NCI-H1048 (cell line): ENCODE results near the gene KIR3DL3.
"Not testable (repeated sequence)": the region's sequence is repeated elsewhere in the genome, so short reads cannot be mapped to it uniquely, and the experiment has no call there.

ENCODE experiments used
- DNase-seq: peaks from one replicate; lab custom pipeline; 2025; lab: John Stamatoyannopoulos, UW

The KIR3DL3 gene

DNA sequence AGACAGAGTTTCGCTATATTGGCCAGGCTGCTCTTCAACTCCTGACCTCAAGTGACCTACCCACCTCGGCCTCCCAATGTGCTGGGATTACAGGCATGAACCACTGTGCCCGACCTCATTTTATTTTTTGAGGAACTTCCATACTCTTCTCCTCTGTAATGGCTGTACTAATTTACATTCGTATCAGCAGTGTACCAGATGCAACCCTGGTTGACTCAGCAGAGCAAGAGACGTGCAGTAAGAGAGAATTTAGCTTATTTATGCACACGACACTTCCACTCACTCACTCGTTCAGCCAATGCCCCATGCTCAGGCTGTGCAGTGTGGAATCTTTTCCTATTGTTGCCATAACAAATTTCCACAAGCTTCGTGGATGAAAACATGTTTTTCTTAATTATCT lies 6.9 kb downstream of the KIR3DL3 start:
- no peak for DNase-seq

DNA sequence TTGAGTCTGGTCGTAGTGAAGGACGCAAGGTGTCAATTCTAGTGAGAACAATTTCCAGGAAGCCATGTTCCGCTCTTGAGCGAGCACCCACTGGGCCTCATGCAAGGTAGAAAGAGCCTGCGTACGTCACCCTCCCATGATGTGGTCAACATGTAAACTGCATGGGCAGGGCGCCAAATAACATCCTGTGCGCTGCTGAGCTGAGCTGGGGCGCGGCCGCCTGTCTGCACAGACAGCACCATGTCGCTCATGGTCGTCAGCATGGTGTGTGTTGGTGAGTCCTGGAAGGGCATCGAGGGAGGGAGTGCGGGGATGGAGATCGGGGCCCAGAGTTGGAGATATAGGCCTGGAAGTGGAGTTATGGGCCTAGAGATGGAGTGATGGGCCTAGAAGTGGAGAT lies 14.1 kb downstream of the KIR3DL3 start, which contains the start of gene KIR2DL3:
KIR2DL3 (plus strand) TSS at position 208 of the 400 bp plus-strand sequence; CDS start at position 241, 33 bp downstream.
- not testable (repeated sequence) for DNase-seq

DNA sequence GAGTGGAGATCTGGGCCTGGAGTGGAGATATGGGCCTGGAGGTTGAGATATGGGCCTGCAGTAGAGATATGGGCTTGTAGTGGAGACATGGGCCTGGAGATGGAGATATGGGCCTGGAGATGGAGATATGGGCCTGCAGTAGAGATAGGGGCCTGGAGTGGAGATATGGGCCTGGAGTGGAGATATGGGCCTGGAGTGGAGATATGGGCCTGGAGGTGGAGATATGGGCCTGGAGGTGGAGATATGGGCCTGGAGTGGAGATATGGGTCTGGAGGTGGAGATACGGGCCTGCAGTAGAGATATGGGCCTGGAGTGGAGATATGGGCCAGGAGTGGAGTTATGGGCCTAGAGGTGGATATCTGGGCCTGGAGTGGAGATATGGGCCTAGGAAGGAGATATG lies 14.5 kb downstream of the KIR3DL3 start:
- no peak for DNase-seq

DNA sequence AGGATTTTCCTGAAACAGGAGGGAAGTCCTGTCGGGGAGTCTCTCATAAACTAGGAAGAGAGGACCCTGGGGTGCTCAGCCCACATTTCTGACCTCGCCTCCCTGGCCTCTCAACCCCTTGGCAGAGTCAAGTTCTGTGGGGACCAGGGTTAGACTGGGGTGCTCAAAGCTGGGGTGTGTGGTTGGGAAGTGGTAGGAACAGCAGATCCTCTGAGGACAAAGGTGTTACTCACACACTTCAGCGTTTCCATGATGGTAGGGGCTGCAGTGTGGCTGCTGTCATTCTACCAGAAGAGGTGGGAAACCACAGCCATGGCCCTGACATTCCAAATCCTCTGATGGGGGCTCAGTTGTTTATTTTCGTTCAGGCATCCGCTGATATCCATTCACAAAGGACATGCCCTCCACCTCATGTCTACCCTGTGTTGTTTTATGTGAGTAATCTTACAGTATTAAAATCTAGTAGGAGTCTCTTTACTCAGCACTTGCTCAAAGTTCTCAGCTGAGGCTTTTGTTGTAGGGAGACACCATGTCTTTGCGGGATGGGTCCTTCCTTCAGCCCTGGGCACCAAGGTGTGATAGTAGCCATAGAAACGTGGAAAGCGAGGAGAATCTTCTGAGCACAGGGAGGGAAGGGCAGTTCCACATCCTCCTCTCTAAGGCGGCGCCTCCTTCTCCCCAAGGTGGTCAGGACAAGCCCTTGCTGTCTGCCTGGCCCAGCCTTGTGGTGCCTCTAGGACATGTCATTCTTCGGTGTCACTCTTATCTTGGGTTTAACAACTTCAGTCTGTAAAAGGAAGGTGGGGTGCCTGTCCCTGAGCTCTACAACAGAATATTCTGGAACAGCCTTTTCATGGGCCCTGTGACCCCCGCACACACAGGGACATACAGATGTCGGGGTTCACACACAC lies 15.6 kb downstream of the KIR3DL3 start:
- no peak for DNase-seq

DNA sequence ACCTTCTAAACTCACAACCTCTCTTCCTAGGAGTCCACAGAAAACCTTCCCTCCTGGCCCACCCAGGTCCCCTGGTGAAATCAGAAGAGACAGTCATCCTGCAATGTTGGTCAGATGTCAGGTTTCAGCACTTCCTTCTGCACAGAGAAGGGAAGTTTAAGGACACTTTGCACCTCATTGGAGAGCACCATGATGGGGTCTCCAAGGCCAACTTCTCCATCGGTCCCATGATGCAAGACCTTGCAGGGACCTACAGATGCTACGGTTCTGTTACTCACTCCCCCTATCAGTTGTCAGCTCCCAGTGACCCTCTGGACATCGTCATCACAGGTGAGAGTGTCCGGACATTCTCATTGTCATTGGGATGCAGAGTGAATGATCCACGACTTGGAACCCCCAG lies 17.7 kb downstream of the KIR3DL3 start:
- DNase-seq, result not testable (repeated sequence)

DNA sequence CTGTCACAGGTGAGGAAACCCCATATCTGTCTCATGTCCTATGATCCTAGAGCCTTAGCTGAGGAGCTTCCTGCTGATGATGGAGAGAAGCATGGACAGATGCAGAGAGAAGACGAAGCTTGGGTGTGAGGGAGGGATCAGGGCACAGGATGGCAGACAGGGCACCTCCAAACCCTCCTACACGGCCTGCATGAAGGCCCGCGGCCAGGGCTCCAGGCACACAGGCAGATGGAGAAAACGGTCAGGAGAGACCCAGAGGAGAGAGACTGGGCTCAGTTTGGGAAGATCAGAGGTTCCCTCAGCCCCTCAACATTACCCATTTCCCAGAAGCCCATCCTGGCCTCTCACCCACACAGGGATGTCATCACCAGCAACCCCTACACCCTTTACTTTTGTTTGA lies 19.8 kb downstream of the KIR3DL3 start:
- not testable (repeated sequence) for DNase-seq

DNA sequence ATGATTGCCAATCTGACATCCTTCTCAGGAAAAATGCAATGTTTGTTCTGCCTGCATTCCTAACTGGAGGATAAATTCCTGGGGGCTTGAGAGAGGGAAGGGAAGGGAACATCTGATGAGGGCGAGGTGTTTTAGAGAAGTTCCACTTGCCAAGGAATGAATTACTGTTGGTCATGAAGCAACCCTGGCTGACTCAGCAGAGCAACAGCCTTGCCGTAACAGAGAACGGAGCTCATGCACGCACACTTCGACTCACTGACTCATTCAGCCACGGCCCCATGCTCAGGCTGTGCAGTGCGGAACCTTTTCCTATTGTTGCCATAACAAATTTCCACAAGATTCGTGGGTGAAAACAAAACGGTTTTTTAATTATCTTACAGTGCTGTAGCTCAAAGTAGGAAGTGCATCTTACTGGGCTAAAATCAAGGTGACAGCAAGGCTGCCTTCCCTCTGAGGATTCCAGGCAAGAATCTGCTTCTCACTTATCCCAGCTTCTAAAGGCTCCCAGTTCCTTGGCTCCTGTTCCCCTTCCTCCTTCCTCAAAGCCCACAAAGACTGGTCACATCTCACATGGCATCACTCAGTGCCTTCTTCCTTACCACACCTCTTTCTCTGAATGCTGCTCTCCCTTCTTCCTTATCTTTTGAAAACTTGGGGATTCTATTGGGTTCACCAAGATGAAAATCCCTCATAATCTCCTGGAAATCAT lies 23.5 kb downstream of the KIR3DL3 start:
- not testable (repeated sequence) for DNase-seq

DNA sequence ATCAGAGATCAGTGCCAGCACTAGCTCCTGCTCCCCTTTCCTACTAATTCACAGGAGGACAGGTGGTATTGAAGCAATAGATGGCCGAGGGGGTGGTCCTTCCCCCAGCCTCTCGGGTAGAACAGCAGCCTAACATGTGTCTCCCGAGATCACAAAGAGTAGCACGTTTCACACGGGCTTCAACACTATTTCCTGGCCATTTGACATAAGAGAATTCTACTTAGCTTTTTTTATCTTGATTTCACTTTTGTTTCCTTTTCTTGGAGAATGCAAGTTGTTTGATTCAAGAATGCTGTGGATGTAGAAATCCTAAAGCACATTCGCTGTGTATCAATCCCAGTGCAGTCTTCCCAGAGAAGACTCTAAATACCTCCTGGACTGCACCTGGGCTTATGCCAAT lies 26.0 kb downstream of the KIR3DL3 start:
- DNase-seq, result not testable (repeated sequence)

DNA sequence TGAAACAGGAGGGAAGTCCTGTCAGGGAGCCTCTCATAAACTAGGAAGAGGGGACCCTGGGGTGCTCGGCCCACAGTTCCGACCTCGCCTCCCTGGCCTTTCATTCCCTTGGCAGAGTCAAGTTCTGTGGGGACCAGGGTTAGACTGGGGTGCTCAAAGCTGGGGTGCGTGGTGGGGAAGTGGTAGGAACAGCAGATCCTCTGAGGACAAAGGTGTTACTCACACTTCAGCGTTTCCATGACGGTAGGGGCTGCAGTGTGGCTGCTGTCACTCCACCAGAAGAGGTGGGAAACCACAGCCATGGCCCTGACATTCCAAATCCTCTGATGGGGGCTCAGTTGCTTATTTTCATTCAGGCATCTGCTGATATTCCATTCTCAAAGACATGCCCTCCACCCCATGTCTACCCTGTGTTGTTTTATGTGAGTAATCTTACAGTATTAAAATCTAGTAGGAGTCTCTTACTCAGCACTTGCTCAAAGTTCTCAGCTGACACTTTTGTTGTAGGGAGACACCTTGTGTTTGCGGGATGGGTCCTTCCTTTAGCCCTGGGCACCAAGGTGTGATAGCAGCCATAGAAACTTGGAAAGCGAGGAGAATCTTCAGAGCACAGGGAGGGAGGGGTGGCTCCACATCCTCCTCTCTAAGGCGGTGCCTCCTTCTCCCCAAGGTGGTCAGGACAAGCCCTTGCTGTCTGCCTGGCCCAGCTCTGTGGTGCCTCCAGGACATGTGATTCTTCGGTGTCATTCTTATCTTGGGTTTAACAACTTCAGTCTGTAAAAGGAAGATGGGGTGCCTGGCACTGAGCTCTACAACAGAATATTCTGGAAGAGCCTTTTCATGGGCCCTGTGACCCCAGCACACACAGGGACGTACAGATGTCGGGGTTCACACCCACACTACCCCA lies 32.2 kb downstream of the KIR3DL3 start:
- not testable (repeated sequence) for DNase-seq

DNA sequence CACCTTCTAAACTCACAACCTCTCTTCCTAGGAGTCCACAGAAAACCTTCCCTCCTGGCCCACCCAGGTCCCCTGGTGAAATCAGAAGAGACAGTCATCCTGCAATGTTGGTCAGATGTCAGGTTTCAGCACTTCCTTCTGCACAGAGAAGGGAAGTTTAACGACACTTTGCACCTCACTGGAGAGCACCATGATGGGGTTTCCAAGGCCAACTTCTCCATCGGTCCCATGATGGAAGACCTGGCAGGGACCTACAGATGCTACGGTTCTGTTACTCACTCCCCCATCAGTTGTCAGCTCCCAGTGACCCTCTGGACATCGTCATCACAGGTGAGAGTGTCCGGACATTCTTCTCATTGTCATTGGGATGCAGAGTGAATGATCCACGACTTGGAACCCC lies 34.3 kb downstream of the KIR3DL3 start:
- DNase-seq, result not testable (repeated sequence)

DNA sequence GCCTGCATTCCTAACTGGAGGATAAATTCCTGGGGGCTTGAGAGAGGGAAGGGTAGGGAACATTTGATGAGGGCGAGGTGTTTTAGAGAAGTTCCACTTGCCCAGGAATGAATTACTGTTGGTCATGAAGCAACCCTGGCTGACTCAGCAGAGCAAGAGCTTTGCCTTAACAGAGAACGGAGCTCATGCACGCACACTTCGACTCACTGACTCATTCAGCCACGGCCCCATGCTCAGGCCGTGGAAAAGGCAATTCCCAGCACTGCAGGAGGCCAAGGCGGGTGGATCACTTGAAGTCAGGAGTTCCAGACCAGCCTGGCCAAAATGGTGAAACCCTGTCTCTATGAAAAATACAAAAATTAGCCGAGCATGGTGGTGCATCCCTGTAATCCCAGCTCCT lies 40.0 kb downstream of the KIR3DL3 start:
- not testable (repeated sequence) for DNase-seq

DNA sequence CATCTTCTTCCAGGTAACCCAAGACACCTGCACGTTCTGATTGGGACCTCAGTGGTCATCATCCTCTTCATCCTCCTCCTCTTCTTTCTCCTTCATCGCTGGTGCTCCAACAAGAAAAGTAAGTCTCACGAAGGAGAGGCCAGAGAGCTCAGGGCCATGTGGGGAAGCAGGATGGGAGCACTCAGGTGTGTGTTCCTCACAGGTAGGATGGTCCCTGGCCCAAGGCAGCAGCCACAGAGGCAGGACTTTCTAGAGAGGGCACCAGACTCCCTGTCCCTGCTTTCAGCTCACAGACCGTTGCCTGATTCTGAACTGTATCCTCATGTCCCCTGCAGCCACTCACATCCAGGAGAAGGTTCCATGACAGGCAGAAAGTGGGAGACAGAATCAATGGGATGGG lies 42.2 kb downstream of the KIR3DL3 start:
- not testable (repeated sequence) for DNase-seq

DNA sequence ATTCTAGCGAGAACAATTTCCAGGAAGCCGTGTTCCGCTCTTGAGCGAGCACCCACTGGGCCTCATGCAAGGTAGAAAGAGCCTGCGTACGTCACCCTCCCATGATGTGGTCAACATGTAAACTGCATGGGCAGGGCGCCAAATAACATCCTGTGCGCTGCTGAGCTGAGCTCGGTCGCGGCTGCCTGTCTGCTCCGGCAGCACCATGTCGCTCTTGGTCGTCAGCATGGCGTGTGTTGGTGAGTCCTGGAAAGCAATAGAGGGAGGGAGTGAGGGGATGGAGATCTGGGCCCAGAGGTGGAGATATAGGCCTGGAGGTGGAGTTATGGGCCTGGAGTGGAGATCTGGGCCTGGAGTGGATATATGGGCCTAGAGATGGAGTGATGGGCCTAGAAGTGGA lies 45.4 kb downstream of the KIR3DL3 start, which contains the start of gene KIR2DL1:
KIR2DL1 (plus strand) TSS at position 148 of the 400 bp plus-strand sequence; CDS start at position 206, 58 bp downstream.
- DNase-seq, result not testable (repeated sequence)

DNA sequence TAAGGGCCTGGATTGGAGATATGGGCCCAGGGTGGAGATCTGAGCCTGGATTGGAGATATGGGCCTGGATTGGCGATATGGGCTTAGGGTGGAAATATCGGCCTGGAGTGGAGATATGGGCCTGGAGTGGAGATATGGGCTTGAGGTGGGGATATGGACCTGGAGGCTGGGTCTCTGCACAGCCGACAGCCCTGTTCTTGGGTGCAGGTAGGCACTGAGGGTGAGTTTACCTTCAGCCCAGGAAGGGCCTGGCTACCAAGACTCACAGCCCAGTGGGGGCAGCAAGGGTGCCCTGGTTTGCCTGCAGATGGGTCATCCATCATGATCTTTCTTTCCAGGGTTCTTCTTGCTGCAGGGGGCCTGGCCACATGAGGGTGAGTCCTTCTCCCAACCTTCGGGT lies 46.3 kb downstream of the KIR3DL3 start:
- not testable (repeated sequence) for DNase-seq

DNA sequence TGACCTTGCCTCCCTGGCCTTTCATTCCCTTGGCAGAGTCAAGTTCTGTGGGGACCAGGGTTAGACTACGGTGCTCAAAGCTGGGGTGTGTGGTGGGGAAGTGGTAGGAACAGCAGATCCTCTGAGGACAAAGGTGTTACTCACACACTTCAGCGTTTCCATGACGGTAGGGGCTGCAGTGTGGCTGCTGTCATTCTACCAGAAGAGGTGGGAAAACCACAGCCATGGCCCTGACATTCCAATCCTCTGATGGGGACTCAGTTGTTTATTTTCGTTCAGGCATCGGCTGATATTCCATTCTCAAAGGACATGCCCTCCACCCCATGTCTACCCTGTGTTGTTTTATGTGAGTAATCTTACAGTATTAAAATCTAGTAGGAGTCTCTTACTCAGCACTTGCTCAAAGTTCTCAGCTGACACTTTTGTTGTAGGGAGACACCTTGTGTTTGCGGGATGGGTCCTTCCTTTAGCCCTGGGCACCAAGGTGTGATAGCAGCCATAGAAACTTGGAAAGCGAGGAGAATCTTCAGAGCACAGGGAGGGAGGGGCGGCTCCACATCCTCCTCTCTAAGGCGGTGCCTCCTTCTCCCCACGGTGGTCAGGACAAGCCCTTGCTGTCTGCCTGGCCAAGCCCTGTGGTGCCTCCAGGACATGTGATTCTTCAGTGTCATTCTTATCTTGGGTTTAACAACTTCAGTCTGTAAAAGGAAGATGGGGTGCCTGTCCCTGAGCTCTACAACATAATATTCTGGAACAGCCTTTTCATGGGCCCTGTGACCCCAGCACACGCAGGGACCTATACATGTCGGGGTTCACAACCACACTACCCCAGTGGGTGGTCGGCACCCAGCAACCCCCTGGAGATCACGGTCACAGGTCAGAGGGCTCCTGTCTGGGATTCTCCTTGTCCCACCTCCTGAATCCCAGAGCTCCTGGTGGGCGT lies 47.0 kb downstream of the KIR3DL3 start:
- not testable (repeated sequence) for DNase-seq

DNA sequence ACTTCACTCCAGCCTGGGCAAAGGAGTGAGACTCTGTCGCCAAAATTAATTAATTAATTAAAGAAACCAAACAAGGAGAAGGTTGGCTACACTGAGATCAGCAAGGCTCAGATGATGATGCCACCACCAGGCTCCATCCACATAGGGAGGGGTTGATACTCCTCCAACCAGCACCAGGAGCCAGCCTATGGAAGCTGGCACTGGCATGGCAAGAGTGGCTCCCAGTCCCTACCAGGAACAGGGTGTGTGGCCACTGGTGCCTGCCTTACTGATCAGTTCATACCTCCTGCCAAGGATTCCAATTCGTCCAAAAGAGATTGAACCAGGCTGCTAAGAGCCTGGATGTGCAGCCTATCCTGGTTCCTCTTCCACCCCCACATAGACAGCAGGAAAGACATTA lies 48.4 kb downstream of the KIR3DL3 start:
- not testable (repeated sequence) for DNase-seq

DNA sequence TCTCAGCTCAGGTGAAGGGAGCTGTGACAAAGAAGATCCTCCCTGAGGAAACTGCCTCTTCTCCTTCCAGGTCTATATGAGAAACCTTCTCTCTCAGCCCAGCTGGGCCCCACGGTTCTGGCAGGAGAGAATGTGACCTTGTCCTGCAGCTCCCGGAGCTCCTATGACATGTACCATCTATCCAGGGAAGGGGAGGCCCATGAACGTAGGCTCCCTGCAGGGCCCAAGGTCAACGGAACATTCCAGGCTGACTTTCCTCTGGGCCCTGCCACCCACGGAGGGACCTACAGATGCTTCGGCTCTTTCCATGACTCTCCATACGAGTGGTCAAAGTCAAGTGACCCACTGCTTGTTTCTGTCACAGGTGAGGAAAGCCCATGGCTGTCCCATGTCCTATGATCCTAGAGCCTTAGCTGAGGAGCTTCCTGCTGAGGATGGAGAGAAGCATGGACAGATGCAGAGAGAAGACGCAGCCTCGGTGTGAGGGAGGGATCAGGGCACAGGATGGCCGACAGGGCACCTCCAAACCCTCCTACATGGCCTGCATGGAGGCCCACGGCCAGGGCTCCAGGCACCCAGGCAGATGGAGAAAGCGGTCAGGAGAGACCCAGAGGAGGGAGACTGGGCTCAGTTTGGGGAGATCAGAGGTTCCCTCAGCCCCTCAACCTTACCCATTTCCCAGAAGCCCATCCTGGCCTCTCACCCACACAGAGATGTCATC lies 51.0 kb downstream of the KIR3DL3 start:
- not testable (repeated sequence) for DNase-seq

DNA sequence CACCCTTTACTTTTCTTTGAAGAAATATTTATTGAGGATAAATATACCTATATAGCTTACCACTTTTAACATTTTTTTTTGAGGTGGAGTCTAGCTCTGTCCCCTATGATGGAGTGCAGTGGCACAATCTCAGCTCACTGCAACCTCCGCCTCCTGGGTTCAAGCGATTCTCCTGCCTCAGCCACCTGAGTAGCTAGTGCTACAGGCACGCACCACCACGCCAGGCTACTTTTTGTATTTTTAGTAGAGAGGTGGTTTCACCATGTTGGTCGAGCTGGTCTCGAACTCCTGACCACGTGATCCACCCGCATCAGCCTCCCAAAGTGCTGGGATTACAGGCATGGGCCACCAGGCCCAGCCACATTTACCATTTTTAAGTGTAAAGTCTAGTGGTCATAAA lies 51.6 kb downstream of the KIR3DL3 start:
- DNase-seq, result not testable (repeated sequence)

DNA sequence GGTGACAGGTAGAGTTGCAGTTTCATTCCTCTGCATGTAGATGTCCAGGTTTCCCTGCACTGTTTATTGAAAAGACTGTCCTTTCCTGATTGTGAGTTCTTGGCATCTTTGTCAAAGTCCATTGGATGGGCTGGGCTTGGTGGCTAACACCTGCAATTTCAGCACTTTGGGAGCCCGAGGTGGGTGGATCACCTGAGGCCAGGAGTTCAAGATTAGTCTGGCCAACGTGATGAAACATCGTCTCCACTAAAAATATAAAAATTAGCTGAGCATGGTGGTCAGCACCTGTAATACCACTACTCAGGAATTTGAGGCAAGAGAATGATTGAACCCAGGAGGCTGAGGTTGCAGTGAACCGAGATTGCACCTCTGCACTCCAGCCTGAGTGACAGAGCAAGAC lies 53.6 kb downstream of the KIR3DL3 start:
- not testable (repeated sequence) for DNase-seq

DNA sequence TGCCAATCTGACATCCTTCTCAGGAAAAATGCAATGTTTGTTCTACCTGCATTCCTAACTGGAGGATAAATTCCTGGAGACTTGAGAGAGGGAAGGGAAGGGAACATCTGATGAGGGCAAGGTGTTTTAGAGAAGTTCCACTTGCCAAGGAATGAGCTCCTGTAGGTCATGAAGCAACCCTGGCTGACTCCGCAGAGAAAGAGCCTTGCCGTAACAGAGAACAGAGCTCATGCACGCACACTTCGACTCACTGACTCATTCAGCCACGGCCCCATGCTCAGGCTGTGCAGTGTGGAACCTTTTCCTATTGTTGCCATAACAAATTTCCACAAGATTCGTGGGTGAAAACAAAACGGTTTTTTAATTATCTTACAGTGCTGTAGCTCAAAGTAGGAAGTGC lies 54.7 kb downstream of the KIR3DL3 start:
- DNase-seq, result not testable (repeated sequence)
